ENCODE measurements around the gene SYCP2L. TPM values are rescaled to one million over a fixed set of nuclear protein-coding genes. Genes with fewer than 3 reads are reported as not detected.
"Not testable (repeated sequence)": the region's sequence is repeated elsewhere in the genome, so short reads cannot be mapped to it uniquely, and the experiment has no call there.

Gene SYCP2L
- polyA plus RNA-seq, 1 donor from 2014 or later, result 9.4 TPM

DNA sequence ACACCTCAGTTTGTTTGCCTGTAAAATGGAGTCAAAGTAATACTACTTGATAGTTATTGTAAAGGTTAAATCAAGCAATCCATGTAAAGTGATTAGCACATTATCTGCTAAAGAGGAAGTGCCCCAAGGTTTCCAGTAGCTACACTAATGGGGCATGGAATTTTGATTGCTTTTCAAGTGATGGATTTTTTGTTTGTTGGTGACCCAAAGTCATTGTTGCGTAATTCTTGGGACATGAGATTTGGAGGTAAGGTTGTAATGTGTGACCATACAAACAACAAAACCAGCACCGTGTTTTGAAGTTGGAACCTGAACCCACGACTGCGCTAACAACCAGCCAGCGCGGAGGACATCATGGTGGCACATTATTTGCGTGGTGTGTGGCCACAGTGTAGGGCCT, 17.2 kb downstream of the SYCP2L start:
- Histone ChIP-seq H3K9me2 (ENCODE audit: insufficient read depth, low read length) (no peaks in the 10 kb centered on the region), H3K9ac (ENCODE audit: low read length) (no peak overlapping the region), H3K36me3 (ENCODE audit: insufficient read depth, low read length) (no peaks in the 10 kb centered on the region), H3K9me3 (ENCODE audit: low read length) (no peaks in the 10 kb centered on the region), H3K4me3 (ENCODE audit: low read length) (no peak overlapping the region), H2AFZ (ENCODE audit: low read depth, low read length) (no peak overlapping the region), H3K27ac (ENCODE audit: low read length) (no peak overlapping the region), H3F3A (ENCODE audit: insufficient read depth, low read length, poor library complexity, severe bottlenecking) (no peaks in the 10 kb centered on the region), H3K4me2 (ENCODE audit: low read length) (no peak overlapping the region), H4K20me1 (ENCODE audit: insufficient read depth) (no peaks in the 10 kb centered on the region), H3K79me2 (replicated peaks; ENCODE audit: insufficient read depth, low read length) (no peaks in the 10 kb centered on the region), H3K27me3 (ENCODE audit: insufficient read depth, low read depth, low read length) (no peaks in the 10 kb centered on the region)
- no peak for TF ChIP-seq POLR2AphosphoS5 (IDR thresholded peaks at IDR 0.05)
- TF ChIP-seq EP300 (conservative IDR thresholded peaks at IDR 0.05; ENCODE audit: poor library complexity, severe bottlenecking), result no peak
- no peak for TF ChIP-seq CTCF (IDR thresholded peaks at IDR 0.05; ENCODE audit: poor library complexity, severe bottlenecking)
- TF ChIP-seq TAF1 (IDR thresholded peaks at IDR 0.05; ENCODE audit: low read depth), result no peak
- TF ChIP-seq RAD21 (conservative IDR thresholded peaks at IDR 0.05), result no peak
- no peak for TF ChIP-seq EZH2 (IDR thresholded peaks at IDR 0.05; ENCODE audit: borderline replicate concordance, insufficient read depth, low read length, poor library complexity, severe bottlenecking)
- no peak for TF ChIP-seq MXI1 (conservative IDR thresholded peaks at IDR 0.05; ENCODE audit: poor library complexity, severe bottlenecking)
- no peak for TF ChIP-seq SMC3 (conservative IDR thresholded peaks at IDR 0.05; ENCODE audit: poor library complexity)

DNA sequence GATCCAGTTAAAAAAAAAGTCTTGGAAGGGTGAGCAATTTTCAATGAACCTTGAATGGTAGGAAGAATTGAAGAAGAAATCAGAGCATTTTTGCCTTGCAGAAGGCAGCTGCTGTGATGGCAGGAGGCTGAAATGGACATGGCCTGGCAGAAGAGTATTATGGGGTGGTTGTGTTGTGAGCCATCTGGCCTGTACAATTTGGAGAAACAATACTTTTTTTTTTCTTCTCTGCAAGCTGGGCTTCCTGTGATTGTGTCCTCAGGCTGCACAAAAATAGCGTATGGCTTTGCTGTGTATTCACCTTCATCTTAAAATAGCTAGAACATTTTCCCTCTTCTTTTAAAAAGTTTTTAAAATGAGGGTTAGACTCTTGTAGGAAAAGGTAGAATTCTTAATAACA, 21.4 kb downstream of the SYCP2L start:
- Histone ChIP-seq H3K79me2 (replicated peaks; ENCODE audit: insufficient read depth, low read length) (no peaks in the 10 kb centered on the region), H3K9ac (ENCODE audit: low read length) (no peak overlapping the region), H3K4me3 (ENCODE audit: low read length) (no peak overlapping the region), H3K27ac (ENCODE audit: low read length) (no peak overlapping the region), H4K20me1 (ENCODE audit: insufficient read depth) (no peaks in the 10 kb centered on the region), H3F3A (ENCODE audit: insufficient read depth, low read length, poor library complexity, severe bottlenecking) (no peaks in the 10 kb centered on the region), H3K4me2 (ENCODE audit: low read length) (no peak overlapping the region), H2AFZ (ENCODE audit: low read depth, low read length) (no peak overlapping the region), H3K9me3 (ENCODE audit: low read length) (peaks cover 3% of the 10 kb centered on the region), H3K36me3 (ENCODE audit: insufficient read depth, low read length) (no peaks in the 10 kb centered on the region), H3K27me3 (ENCODE audit: insufficient read depth, low read depth, low read length) (no peaks in the 10 kb centered on the region), H3K9me2 (ENCODE audit: insufficient read depth, low read length) (no peaks in the 10 kb centered on the region)
- TF ChIP-seq TAF1 (IDR thresholded peaks at IDR 0.05; ENCODE audit: low read depth), result no peak
- TF ChIP-seq REST (IDR thresholded peaks at IDR 0.05; ENCODE audit: borderline replicate concordance), result no peak
- TF ChIP-seq RAD21 (conservative IDR thresholded peaks at IDR 0.05), result no peak
- no peak for TF ChIP-seq EZH2 (IDR thresholded peaks at IDR 0.05; ENCODE audit: borderline replicate concordance, insufficient read depth, low read length, poor library complexity, severe bottlenecking)
- TF ChIP-seq CTCF (IDR thresholded peaks at IDR 0.05; ENCODE audit: poor library complexity, severe bottlenecking), result no peak
- no peak for TF ChIP-seq SMC3 (conservative IDR thresholded peaks at IDR 0.05; ENCODE audit: poor library complexity)
- TF ChIP-seq POLR2AphosphoS5 (IDR thresholded peaks at IDR 0.05), result no peak

DNA sequence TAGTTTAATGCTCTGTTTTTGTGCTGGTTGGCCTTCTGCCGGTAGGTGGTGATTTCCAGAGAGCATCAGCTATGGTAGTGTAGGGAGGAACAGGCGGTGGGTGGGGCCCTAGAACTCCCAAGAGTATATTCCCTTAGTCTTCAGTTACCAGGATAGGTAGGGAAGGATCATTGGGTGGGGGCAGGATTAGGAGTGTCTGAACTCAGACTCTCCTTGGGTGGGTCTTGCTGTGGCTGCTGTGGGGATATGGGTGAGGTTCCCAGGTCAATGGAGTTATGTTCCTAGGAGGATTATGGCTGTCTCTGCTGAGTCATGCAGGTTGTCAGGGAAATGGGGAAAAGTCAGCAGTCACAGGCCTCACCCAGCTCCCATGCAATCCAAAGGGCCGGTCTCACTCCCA, 32.7 kb downstream of the SYCP2L start:
- H3K27ac ChIP-seq (ENCODE audit: low read length); H3K9ac ChIP-seq (ENCODE audit: low read length); H3K27me3 ChIP-seq (ENCODE audit: insufficient read depth, low read depth, low read length); H3K36me3 ChIP-seq (ENCODE audit: insufficient read depth, low read length); H3F3A ChIP-seq (ENCODE audit: insufficient read depth, low read length, poor library complexity, severe bottlenecking); H3K9me3 ChIP-seq (ENCODE audit: low read length); H3K9me2 ChIP-seq (ENCODE audit: insufficient read depth, low read length); H3K4me3 ChIP-seq (ENCODE audit: low read length); H3K4me2 ChIP-seq (ENCODE audit: low read length); H4K20me1 ChIP-seq (ENCODE audit: insufficient read depth); H2AFZ ChIP-seq (ENCODE audit: low read depth, low read length); H3K79me2 ChIP-seq (replicated peaks; ENCODE audit: insufficient read depth, low read length): not testable (repeated sequence)
